ENCODE results near the gene NCKAP5. TPM values are rescaled to one million over a fixed set of nuclear protein-coding genes. Genes with fewer than 3 reads are reported as not detected.

NCKAP5 gene
- polyA plus RNA-seq, 1 experiment = 16.6 TPM

DNA sequence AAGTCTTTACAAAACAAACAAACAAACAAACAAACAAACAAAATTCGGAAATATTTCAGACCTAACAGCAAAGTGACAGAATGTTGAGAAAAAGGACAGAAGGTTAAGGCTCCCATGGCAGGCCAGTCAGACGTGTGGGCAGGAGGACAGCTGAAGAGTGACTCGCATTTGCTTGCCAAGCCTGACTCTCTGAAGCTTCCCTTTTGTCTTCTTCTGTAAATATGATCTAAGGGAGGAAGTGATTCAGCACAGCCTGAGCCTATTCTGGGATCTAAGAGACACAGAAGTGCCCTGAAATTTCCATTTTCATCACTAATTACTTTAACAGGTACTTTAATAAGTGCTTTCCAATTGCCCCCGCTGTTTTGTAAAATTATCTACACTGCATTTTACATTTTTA lies 764.2 kb downstream of the NCKAP5 start:
- peak; percentile 26 for DNase-seq (ENCODE audit: low read depth, low spot score)
- Histone ChIP-seq H3K27ac (ENCODE audit: low read depth, low read length) (no peak overlapping the region), H3K27me3 (ENCODE audit: control insufficient read depth, insufficient read depth, low read length) (no peaks in the 10 kb centered on the region), H3K9me3 (ENCODE audit: control insufficient read depth, insufficient read depth, low read length) (no peaks in the 10 kb centered on the region), H3K4me3 (ENCODE audit: low read depth, low read length) (no peak overlapping the region)
- POLR2A ChIA-PET = no interaction called here
- TF ChIP-seq, protein P1, sequence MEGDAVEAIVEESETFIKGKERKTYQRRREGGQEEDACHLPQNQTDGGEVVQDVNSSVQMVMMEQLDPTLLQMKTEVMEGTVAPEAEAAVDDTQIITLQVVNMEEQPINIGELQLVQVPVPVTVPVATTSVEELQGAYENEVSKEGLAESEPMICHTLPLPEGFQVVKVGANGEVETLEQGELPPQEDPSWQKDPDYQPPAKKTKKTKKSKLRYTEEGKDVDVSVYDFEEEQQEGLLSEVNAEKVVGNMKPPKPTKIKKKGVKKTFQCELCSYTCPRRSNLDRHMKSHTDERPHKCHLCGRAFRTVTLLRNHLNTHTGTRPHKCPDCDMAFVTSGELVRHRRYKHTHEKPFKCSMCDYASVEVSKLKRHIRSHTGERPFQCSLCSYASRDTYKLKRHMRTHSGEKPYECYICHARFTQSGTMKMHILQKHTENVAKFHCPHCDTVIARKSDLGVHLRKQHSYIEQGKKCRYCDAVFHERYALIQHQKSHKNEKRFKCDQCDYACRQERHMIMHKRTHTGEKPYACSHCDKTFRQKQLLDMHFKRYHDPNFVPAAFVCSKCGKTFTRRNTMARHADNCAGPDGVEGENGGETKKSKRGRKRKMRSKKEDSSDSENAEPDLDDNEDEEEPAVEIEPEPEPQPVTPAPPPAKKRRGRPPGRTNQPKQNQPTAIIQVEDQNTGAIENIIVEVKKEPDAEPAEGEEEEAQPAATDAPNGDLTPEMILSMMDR (IDR thresholded peaks at IDR 0.05; ENCODE audit: low read depth, low read length) = no peak
- CTCF ChIA-PET = interaction anchor here (1.1 kb wide), 1 partner anchor 153 kb away, joined by 4 read pairs; no protein-coding TSS in a partner anchor

DNA sequence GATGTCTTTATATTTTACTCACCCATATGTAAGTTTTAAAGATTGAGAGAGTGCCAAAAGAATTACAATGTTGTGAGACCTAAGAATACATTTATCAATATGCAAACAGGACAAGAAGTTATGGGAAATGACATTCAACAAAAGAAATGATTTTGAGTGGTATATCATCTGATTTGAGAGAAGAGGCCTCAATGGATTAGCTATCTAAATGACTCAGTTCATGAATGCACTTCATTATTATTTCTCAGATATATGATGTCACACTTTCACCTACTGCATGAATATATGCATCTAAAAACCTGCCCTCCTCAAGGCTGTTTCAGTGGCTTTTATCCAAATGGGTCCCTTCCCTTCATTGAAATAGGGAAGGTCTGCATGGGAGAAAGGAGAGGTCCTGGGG lies 769.9 kb downstream of the NCKAP5 start:
- TF ChIP-seq, protein P1 (IDR thresholded peaks at IDR 0.05; ENCODE audit: low read depth, low read length) = no peak
- H3K4me3 ChIP-seq (ENCODE audit: low read depth, low read length) = no peak overlapping the region
- no peaks in the 10 kb centered on the region for H3K27me3 ChIP-seq (ENCODE audit: control insufficient read depth, insufficient read depth, low read length)
- no peaks in the 10 kb centered on the region for H3K9me3 ChIP-seq (ENCODE audit: control insufficient read depth, insufficient read depth, low read length)
- no peak overlapping the region for H3K27ac ChIP-seq (ENCODE audit: low read depth, low read length)
- DNase-seq (ENCODE audit: low read depth, low spot score) = no peak
- POLR2A ChIA-PET = no interaction called here
- CTCF ChIA-PET = no interaction called here

DNA sequence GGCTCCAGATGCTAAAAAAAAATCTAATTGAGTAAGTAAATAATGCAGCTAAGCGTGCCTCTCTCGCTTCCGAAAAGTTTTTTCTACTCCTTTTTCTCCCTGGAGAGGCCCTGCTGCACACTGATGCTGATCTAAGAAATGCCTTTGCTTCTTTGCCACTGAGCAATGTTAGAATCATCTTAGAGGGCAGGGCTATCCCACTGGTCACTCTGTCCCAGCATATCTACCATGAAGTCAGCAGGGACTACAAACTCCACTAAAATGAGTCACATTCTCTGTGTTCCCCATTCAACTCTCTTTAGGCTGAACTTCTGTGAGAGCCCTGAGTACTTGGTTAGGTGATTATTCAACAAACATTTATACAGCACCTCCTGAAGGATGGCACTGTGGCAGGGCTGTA lies 770.7 kb downstream of the NCKAP5 start:
- Histone ChIP-seq H3K4me3 (ENCODE audit: low read depth, low read length) (no peak overlapping the region), H3K27ac (ENCODE audit: low read depth, low read length) (no peak overlapping the region), H3K9me3 (ENCODE audit: control insufficient read depth, insufficient read depth, low read length) (no peaks in the 10 kb centered on the region), H3K27me3 (ENCODE audit: control insufficient read depth, insufficient read depth, low read length) (no peaks in the 10 kb centered on the region)
- peak; percentile 23 for DNase-seq (ENCODE audit: low read depth, low spot score)
- TF ChIP-seq, protein P1 (IDR thresholded peaks at IDR 0.05; ENCODE audit: low read depth, low read length) = no peak
- ChIA-PET CTCF (no interaction called here), POLR2A (no interaction called here)

DNA sequence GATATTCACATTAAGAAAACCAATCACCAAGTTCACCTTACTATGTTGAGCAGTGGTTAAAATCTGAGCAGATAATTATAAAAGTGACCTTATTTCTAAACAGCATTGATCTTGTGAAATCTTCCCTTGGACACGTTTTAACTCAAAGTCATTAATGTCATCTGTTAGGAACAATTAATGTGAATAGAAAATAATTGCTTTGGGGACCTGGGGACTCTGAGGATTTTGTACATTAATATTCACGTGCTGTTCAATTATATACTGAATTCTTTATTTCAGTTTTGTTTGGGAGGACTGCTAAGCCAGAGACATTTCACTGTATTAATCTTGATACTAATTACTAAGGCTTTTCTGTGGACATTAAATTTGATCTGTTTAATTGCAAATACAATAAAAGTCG lies 771.2 kb downstream of the NCKAP5 start:
- H3K4me3 ChIP-seq (ENCODE audit: low read depth, low read length) = no peak overlapping the region
- TF ChIP-seq, protein P1 (IDR thresholded peaks at IDR 0.05; ENCODE audit: low read depth, low read length) = no peak
- H3K27me3 ChIP-seq (ENCODE audit: control insufficient read depth, insufficient read depth, low read length) = no peaks in the 10 kb centered on the region
- CTCF ChIA-PET = no interaction called here
- no peak overlapping the region for H3K27ac ChIP-seq (ENCODE audit: low read depth, low read length)
- no peak for DNase-seq (ENCODE audit: low read depth, low spot score)
- POLR2A ChIA-PET = no interaction called here
- H3K9me3 ChIP-seq (ENCODE audit: control insufficient read depth, insufficient read depth, low read length) = no peaks in the 10 kb centered on the region

DNA sequence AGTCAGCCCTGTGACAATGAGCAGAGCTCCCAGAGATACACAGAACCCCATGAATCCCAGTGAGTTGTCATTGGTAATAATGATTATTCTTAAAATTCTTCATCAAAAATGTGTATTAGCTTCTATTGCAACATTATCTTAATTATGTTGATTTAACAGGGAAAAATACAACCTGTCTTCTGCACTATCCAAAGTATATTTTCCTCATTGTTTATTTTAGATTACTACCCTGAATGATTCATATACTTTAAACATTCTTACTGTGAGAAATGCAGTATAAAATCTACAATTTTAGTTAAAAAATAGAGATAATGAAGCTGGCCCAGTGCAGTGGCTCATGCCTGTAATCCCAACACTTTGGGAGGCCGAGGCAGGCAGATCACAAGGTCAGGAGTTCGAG lies 773.0 kb downstream of the NCKAP5 start:
- H3K4me3 ChIP-seq (ENCODE audit: low read depth, low read length) = no peak overlapping the region
- ChIA-PET CTCF (no interaction called here), POLR2A (interaction anchor here (0.7 kb wide), 1 partner anchor 129 kb away, joined by 3 read pairs; no protein-coding TSS in a partner anchor)
- H3K27me3 ChIP-seq (ENCODE audit: control insufficient read depth, insufficient read depth, low read length) = no peaks in the 10 kb centered on the region
- H3K9me3 ChIP-seq (ENCODE audit: control insufficient read depth, insufficient read depth, low read length) = no peaks in the 10 kb centered on the region
- DNase-seq (ENCODE audit: low read depth, low spot score) = no peak
- TF ChIP-seq, protein P1 (IDR thresholded peaks at IDR 0.05; ENCODE audit: low read depth, low read length) = no peak
- no peak overlapping the region for H3K27ac ChIP-seq (ENCODE audit: low read depth, low read length)

Data from AG04450 (cell line).